Superior temporal gyrus (tissue), 1 donor: ENCODE data around the gene POTEJ.
"Not testable (repeated sequence)": the region's sequence is repeated elsewhere in the genome, so short reads cannot be mapped to it uniquely, and the experiment has no call there.

Experiments used
- DNase-seq: peaks from one replicate; pipeline ENCODE4 v3.0.0-alpha.2; 2016; ENCODE audit errors: extremely low spot score

Gene POTEJ

GRCh38 chr2:130611140-130611539, at the start of gene POTEJ:
POTEJ (plus strand) TSS chr2:130611440; CDS start chr2:130611533, 93 bp downstream.
- not testable (repeated sequence) for DNase-seq

- not testable (repeated sequence) for DNase-seq
These were observed 45.1 kb upstream of the POTEJ start for GRCh38 chr2:130566165-130566564.

GRCh38 chr2:130571929-130572328, 39.3 kb upstream of the POTEJ start:
- DNase-seq: not testable (repeated sequence)

GRCh38 chr2:130574230-130574629, 37.0 kb upstream of the POTEJ start:
- not testable (repeated sequence) for DNase-seq

- not testable (repeated sequence) for DNase-seq
These were observed 34.9 kb upstream of the POTEJ start for GRCh38 chr2:130576209-130576784.

GRCh38 chr2:130577559-130577958, 33.7 kb upstream of the POTEJ start:
- not testable (repeated sequence) for DNase-seq

- DNase-seq: not testable (repeated sequence)
These were observed 32.1 kb upstream of the POTEJ start for GRCh38 chr2:130579121-130579520.

- not testable (repeated sequence) for DNase-seq
These were observed 29.7 kb upstream of the POTEJ start for GRCh38 chr2:130581491-130581890.

GRCh38 chr2:130582970-130583369, 28.3 kb upstream of the POTEJ start:
- not testable (repeated sequence) for DNase-seq

- not testable (repeated sequence) for DNase-seq
These were observed 27.7 kb upstream of the POTEJ start for GRCh38 chr2:130583582-130583981.

- DNase-seq: not testable (repeated sequence)
These were observed 26.5 kb upstream of the POTEJ start for GRCh38 chr2:130584726-130585125.

GRCh38 chr2:130588688-130589458, 22.4 kb upstream of the POTEJ start:
- not testable (repeated sequence) for DNase-seq

GRCh38 chr2:130590170-130590841, 20.9 kb upstream of the POTEJ start:
- not testable (repeated sequence) for DNase-seq

- not testable (repeated sequence) for DNase-seq
These were observed 20.3 kb upstream of the POTEJ start for GRCh38 chr2:130590842-130591359.

- not testable (repeated sequence) for DNase-seq
These were observed 18.3 kb upstream of the POTEJ start for GRCh38 chr2:130592791-130593414.

GRCh38 chr2:130594011-130594410, 17.2 kb upstream of the POTEJ start:
- not testable (repeated sequence) for DNase-seq

GRCh38 chr2:130596757-130597156, 14.5 kb upstream of the POTEJ start:
- DNase-seq: not testable (repeated sequence)

- not testable (repeated sequence) for DNase-seq
These were observed 13.2 kb upstream of the POTEJ start for GRCh38 chr2:130597994-130598393.

- not testable (repeated sequence) for DNase-seq
These were observed 12.8 kb upstream of the POTEJ start for GRCh38 chr2:130598463-130598862.

- not testable (repeated sequence) for DNase-seq
These were observed 11.8 kb upstream of the POTEJ start, which contains the start of gene CFC1 for GRCh38 chr2:130599393-130599792. CFC1 (minus strand) TSS chr2:130599575; CDS start chr2:130599287, 288 bp downstream.

GRCh38 chr2:130599926-130600325, 11.3 kb upstream of the POTEJ start:
- not testable (repeated sequence) for DNase-seq
